AG09309 (cell line): ENCODE results near the gene ARHGEF11.

Experiments
- DNase-seq: peaks from one replicate; pipeline ENCODE4 v3.0.0-alpha.2; 2010; ENCODE audit warnings: low read depth
- H3K4me3 ChIP-seq: 2 replicates; pipeline ENCODE4 v1.5.1; 2011; ENCODE audit warnings: mild to moderate bottlenecking, low read depth, low read length, moderate library complexity; ENCODE audit not compliant: control insufficient read depth
- CTCF ChIP-seq: IDR thresholded peaks from 2 replicates; pipeline ENCODE4 v1.5.1; 2011; ENCODE audit warnings: mild to moderate bottlenecking, low read depth, low read length, inconsistent platforms; ENCODE audit not compliant: insufficient read depth, control insufficient read depth; ENCODE audit errors: missing control alignments

The ARHGEF11 gene

GRCh38 chr1:157025385-157025784, 20.2 kb downstream of the ARHGEF11 start:
- TF ChIP-seq CTCF, result no peak
- H3K4me3 ChIP-seq, result no peak overlapping the region
- no peak for DNase-seq

GRCh38 chr1:157021688-157022087, 23.9 kb downstream of the ARHGEF11 start:
- H3K4me3 ChIP-seq, result no peak overlapping the region
- TF ChIP-seq CTCF, result no peak
- DNase-seq, result no peak

GRCh38 chr1:157019457-157019856, 26.1 kb downstream of the ARHGEF11 start:
- no peak overlapping the region for H3K4me3 ChIP-seq
- no peak for DNase-seq
- no peak for TF ChIP-seq CTCF

GRCh38 chr1:157011845-157012244, 33.7 kb downstream of the ARHGEF11 start:
- no peak for TF ChIP-seq CTCF
- no peak for DNase-seq
- H3K4me3 ChIP-seq, result no peak overlapping the region

GRCh38 chr1:157008502-157008901, 37.0 kb downstream of the ARHGEF11 start:
- H3K4me3 ChIP-seq, result no peak overlapping the region
- no peak for DNase-seq
- TF ChIP-seq CTCF, result no peak

GRCh38 chr1:157007306-157007705, 38.2 kb downstream of the ARHGEF11 start:
- no peak for TF ChIP-seq CTCF
- DNase-seq, result no peak
- H3K4me3 ChIP-seq, result no peak overlapping the region

GRCh38 chr1:157006676-157007075, 38.9 kb downstream of the ARHGEF11 start:
- TF ChIP-seq CTCF, result no peak
- DNase-seq, result no peak

More at GRCh38 chr1:157006676-157007075, 38.9 kb downstream of the ARHGEF11 start:
- no peak overlapping the region for H3K4me3 ChIP-seq
